ENCODE data around the gene PBX3. TPM values are rescaled to one million over a fixed set of nuclear protein-coding genes. Genes with fewer than 3 reads are reported as not detected.

Gene PBX3
- total RNA-seq, 1 experiment from 2014 or later = 39.0 TPM

- in situ Hi-C loops (cut with HindIII; ENCODE audit: low pct_unique_long_range_greater_than_20kb, low sequenced_read_pairs) (no loop called here), intact Hi-C loops (cut with micrococcal nuclease; ENCODE audit: unreplicated experiment) (no loop called here)
- H3K36me3 ChIP-seq (ENCODE audit: control insufficient read depth, insufficient read depth, low read length) = no peaks in the 10 kb centered on the region
- TF ChIP-seq REST (IDR thresholded peaks at IDR 0.05; ENCODE audit: insufficient read depth in 1 of 2, low read depth in 2 of 2, low read length in 1 of 2) (no peak), TCF7L2 (IDR thresholded peaks at IDR 0.05; ENCODE audit: low read depth, low read length) (no peak), POLR2AphosphoS5 (IDR thresholded peaks at IDR 0.05; ENCODE audit: low read depth, low read length) (no peak), CTCF (IDR thresholded peaks at IDR 0.05) (no peak), SIN3A (IDR thresholded peaks at IDR 0.05; ENCODE audit: borderline replicate concordance, insufficient read depth, low read depth, low read length) (no peak)
- no peak overlapping the region for H3K27ac ChIP-seq (ENCODE audit: low read length)
- POLR2A ChIA-PET = no interaction called here
- no TSS peak for BruUV-seq (replicated peaks)
- no peaks in the 10 kb centered on the region for H3K4me1 ChIP-seq (ENCODE audit: control insufficient read depth, insufficient read depth, low read length)
- no peaks in the 10 kb centered on the region for H3K9me3 ChIP-seq (ENCODE audit: control insufficient read depth, insufficient read depth, low read depth, low read length)
- H3K27me3 ChIP-seq (ENCODE audit: control insufficient read depth, insufficient read depth, low read length) = no peaks in the 10 kb centered on the region
- no peak overlapping the region for H3K4me3 ChIP-seq (ENCODE audit: low read depth in 2 of 2, low read length in 2 of 2)
- no peak for DNase-seq (ENCODE audit: low read depth, low spot score)
- no peak for ATAC-seq
- CTCF ChIA-PET = interaction anchor here (0.6 kb wide), 1 partner anchor 245 kb away, joined by 5 read pairs; no protein-coding TSS in a partner anchor
These were observed 175.7 kb downstream of the PBX3 start for GRCh38 chr9:125922854-125923253.

- H3K4me3 ChIP-seq (ENCODE audit: low read depth in 2 of 2, low read length in 2 of 2) = no peak overlapping the region
- ChIA-PET CTCF (no interaction called here), POLR2A (no interaction called here)
- intact Hi-C loops (cut with micrococcal nuclease; ENCODE audit: unreplicated experiment) = no loop called here
- ATAC-seq = no peak
- no peaks in the 10 kb centered on the region for H3K9me3 ChIP-seq (ENCODE audit: control insufficient read depth, insufficient read depth, low read depth, low read length)
- H3K27ac ChIP-seq (ENCODE audit: low read length) = no peak overlapping the region
- H3K36me3 ChIP-seq (ENCODE audit: control insufficient read depth, insufficient read depth, low read length) = no peaks in the 10 kb centered on the region
- TF ChIP-seq TCF7L2 (IDR thresholded peaks at IDR 0.05; ENCODE audit: low read depth, low read length) (no peak), POLR2AphosphoS5 (IDR thresholded peaks at IDR 0.05; ENCODE audit: low read depth, low read length) (no peak), CTCF (IDR thresholded peaks at IDR 0.05) (no peak), SIN3A (IDR thresholded peaks at IDR 0.05; ENCODE audit: borderline replicate concordance, insufficient read depth, low read depth, low read length) (no peak), REST (IDR thresholded peaks at IDR 0.05; ENCODE audit: insufficient read depth in 1 of 2, low read depth in 2 of 2, low read length in 1 of 2) (no peak)
- H3K27me3 ChIP-seq (ENCODE audit: control insufficient read depth, insufficient read depth, low read length) = no peaks in the 10 kb centered on the region
- DNase-seq (ENCODE audit: low read depth, low spot score) = no peak
- H3K4me1 ChIP-seq (ENCODE audit: control insufficient read depth, insufficient read depth, low read length) = no peaks in the 10 kb centered on the region
- in situ Hi-C loops (cut with HindIII; ENCODE audit: low pct_unique_long_range_greater_than_20kb, low sequenced_read_pairs) = no loop called here
- no TSS peak for BruUV-seq (replicated peaks)
These were observed 177.2 kb downstream of the PBX3 start for GRCh38 chr9:125924351-125924750.
